ENCODE data around the gene KDM1A.

Gene KDM1A

GRCh38 chr1:23103001-23103889 lies 84.0 kb downstream of the KDM1A start:
- in situ Hi-C loops (cut with MboI; ENCODE audit: low sequenced_read_pairs): no loop called here

DNA sequence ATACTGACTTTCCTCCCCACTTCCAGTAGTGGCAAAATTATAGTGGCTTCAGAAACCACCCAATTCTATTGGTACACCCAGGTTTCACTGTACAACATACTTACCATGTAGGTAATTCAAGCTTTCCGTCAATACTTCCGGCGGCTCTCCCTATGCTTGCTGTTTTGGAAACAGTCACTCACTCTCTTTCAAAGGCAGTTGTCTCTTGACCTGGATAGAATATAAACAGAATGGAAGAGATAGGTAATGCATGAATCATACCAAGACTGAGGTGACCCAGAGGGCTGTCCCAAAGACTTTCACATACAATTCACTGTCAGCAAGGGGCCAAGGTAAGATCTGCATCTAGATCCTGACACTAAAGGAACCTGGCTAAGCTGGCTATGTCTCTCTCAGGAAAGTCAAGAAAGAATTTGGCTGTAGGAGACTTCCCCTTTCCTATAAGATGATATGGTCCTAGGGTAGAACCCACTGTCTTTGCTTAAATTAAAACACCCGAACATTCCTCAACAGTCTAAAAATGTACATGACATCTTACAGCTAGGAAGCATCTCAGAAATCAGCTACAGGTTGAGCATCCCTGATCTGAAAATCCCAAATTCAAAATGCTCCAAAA lies 89.8 kb downstream of the KDM1A start:
- in situ Hi-C loops (cut with MboI; ENCODE audit: low sequenced_read_pairs): no loop called here

DNA sequence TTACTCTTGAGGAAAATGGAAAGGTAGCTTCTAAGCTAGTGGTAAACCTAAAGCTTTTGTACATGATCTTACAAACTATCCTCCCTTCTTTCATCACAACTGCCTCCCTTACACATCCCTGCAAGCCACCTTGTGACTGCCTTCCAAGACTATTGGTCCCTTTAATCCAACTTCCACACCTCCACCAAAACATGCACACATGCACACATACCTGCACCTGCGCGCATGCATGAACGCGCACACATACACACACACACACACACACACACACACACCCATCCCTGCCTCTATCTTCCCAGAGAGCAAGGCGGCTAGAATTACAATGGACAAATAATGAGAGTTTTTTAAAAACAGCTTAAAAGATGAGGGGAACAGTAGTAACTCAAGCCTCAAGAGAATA lies 91.1 kb downstream of the KDM1A start:
- in situ Hi-C loops (cut with MboI; ENCODE audit: low sequenced_read_pairs): no loop called here

GRCh38 chr1:23111600-23112535 lies 92.6 kb downstream of the KDM1A start:
- in situ Hi-C loops (cut with MboI; ENCODE audit: low sequenced_read_pairs): no loop called here

DNA sequence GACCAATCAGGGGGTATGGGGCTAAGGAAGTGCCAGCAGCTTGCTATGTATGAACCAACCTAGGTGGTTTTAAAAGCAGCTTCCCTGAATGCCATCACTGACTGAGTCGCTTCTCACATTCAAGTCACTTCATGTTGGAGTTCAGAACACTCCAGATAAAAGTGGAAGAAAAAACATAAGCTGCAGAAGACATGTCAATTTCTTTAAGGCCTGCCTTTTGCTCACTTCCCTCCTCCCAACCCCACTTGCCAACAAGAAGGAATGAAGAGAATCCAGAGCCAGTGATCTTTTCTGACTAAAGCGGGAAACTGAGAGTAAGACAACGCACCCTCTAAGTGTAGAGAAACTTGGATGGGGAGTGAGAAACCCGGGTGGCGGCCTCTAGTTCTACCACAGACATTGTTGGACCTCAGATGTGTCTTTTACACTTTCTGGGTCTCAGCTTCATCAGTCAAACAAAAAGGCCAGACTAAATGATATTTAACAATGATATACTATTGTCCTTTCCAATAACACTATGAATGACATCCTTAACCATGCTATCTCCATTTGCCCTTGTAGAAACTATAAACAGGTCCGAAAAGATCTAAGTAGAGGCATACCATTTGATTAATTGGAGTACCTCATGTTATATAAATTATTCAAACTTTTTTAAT lies 95.3 kb downstream of the KDM1A start:
- in situ Hi-C loops (cut with MboI; ENCODE audit: low sequenced_read_pairs): no loop called here

- in situ Hi-C loops (cut with MboI; ENCODE audit: low sequenced_read_pairs): no loop called here
Measured at GRCh38 chr1:23116216-23116836, 97.1 kb downstream of the KDM1A start.

GRCh38 chr1:23116921-23117699 lies 97.8 kb downstream of the KDM1A start:
- in situ Hi-C loops (cut with MboI; ENCODE audit: low sequenced_read_pairs): no loop called here

GRCh38 chr1:23118407-23118806 lies 99.1 kb downstream of the KDM1A start:
- in situ Hi-C loops (cut with MboI; ENCODE audit: low sequenced_read_pairs): no loop called here

DNA sequence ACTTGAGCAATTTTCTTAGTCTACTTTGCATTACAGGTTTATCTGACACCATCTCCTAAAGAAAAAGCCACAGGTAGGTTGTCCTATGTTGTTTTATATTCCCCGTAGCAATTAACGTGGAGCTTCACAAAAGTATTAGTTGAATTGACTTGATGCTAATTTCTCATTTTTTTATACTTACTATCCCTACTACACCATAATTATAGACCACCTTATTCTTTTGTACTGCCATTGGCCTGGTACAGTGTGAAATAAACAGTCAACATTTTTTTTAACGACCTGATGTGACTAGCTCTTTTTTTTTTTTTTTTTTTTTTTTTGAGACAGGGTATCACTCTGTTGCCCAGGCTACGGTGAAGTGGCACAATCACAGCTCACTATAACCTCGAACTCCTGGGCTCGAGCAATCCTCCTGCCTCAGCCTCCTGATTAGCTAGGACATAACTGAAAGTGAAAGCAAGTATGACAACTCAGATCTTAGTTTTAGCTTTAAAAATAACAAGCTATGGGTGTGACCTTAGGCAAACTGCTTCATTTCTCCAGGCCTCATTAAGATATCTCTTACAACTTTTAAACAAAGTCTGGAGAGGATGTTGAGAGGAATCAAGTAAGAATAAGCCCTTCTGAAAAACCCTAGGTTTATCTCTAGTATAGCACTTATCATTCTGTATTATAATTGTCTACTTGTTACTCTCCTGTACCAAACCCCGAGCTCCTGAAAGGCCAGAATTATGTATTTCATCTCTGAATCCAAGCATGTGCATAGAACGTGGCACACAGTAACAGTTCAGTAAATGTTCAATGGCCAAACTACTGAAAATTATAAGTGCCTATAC lies 99.9 kb downstream of the KDM1A start:
- in situ Hi-C loops (cut with MboI; ENCODE audit: low sequenced_read_pairs): no loop called here

GRCh38 chr1:23120383-23120782 lies 101.1 kb downstream of the KDM1A start:
- in situ Hi-C loops (cut with MboI; ENCODE audit: low sequenced_read_pairs): no loop called here

DNA sequence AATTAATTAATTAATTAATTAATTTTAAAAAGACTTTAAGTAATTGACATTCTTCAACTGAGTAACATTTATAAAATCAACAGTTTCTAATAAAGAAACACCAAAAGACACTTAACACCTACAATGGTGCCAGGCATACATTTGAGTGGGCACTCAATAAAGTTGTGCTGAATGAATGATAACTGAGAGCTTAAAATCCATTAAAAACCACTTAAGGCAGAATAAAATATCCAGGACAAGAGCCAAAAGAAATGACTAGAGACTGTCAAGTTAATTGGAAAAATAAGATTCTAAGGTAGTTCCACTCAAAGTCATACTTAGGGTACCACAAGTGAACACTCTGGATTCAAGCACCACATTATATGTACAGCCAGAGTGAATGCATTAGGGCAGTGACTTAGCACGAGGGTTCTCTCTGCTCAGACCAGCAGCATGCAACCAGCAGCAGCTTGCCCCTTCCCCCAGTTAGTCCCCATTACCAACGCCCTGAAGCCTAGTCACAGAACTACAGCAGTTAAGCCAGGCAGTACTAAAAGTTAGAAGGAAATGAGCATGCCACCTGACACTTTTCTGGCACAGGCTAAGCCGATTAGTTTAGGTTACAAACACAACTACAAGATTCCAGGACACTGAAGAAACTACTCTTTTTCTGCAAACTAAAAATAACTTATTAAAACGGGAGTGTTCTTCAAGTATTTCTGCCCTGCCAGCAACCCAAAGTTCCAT lies 102.9 kb downstream of the KDM1A start:
- in situ Hi-C loops (cut with MboI; ENCODE audit: low sequenced_read_pairs): no loop called here

- in situ Hi-C loops (cut with MboI; ENCODE audit: low sequenced_read_pairs): no loop called here
Measured at GRCh38 chr1:23122796-23123195, 103.5 kb downstream of the KDM1A start.

GRCh38 chr1:23123528-23123927 lies 104.3 kb downstream of the KDM1A start:
- in situ Hi-C loops (cut with MboI; ENCODE audit: low sequenced_read_pairs): no loop called here

GRCh38 chr1:23124259-23125026 lies 105.2 kb downstream of the KDM1A start:
- in situ Hi-C loops (cut with MboI; ENCODE audit: low sequenced_read_pairs): no loop called here

DNA sequence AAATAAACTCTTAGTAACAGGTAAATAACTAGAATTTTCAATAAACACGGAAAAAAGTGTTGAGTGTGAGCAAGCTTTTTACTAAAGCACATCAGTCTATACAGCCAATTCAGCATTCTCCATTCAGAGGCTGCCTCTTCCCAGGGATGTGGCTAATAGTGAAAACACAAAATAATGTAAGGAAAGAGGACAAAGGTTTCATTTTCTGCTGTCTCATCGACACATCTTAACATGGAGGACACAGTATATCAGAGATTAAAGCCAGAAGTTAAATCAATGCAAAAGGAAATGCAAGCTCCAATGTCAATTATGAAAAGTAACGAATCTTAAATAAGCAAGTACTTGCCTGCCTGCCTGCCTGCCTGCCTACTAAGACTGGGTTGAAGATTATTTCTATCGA lies 106.2 kb downstream of the KDM1A start:
- in situ Hi-C loops (cut with MboI; ENCODE audit: low sequenced_read_pairs): no loop called here

- in situ Hi-C loops (cut with MboI; ENCODE audit: low sequenced_read_pairs): no loop called here
Measured at GRCh38 chr1:23126200-23126599, 106.9 kb downstream of the KDM1A start.

DNA sequence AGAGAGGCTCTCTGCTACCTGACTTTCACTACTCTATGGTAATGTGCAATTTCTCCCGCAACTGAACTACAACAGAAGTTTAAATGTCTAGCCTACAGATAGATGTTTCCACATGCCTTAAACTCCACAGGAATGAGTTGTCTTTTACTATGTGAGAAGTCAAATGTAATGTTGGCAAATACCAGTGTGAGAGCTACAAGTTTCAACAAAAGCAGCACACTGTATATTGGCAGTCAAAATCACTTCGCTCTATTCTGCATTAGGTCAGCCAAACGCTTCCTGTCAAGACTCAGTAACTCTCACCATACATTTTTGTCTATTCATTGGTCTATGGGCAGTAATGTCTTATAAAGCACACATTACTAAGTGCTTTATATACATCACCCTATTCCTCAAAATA lies 107.5 kb downstream of the KDM1A start:
- in situ Hi-C loops (cut with MboI; ENCODE audit: low sequenced_read_pairs): no loop called here

All from HL-60/S4 treated with retinoic acid at 250 ng/mL for 4 days and 3 days (cell line).